HG02798 (cell line): Measurements from ENCODE around the gene SLC4A9.

ENCODE experiments used
- ATAC-seq: cut with Tn5 transposase; IDR thresholded peaks from one replicate; pipeline ENCODE4 v1.9.1; 2021; ENCODE audit warnings: mild to moderate bottlenecking; ENCODE audit not compliant: unreplicated experiment, poor library complexity

The SLC4A9 gene

DNA sequence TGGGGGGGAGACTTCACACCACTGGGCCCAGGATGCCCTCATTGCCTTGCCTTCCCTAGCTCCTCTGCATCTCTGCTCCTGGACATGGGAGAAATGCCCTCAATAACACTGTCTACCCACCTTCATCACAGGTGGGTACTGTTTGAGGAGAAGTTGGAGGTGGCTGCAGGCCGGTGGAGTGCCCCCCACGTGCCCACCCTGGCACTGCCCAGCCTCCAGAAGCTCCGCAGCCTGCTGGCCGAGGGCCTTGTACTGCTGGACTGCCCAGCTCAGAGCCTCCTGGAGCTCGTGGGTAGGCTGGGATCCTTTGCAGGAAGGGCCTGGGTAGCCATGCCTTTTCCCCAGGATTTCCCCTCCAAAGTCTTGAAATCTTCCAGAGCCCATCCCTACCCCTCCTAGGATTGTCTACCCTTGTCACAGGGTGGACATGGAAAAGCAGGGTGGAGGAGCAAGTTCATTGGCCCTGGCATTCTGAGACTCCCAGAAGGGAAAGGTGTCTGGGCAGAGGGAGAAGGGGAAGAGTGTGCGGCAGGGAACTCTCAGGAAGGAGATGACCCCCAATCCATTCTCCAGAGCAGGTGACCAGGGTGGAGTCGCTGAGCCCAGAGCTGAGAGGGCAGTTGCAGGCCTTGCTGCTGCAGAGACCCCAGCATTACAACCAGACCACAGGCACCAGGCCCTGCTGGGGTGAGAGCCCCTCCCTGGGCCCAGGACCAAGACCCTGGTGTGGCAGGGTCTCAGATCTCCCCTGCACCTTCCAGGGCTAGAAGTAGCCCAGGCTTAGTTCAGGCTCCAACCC is 886 bp downstream of the SLC4A9 start:
- no peak for ATAC-seq

- ATAC-seq, result no peak
These were observed 1.9 kb downstream of the SLC4A9 start for GRCh38 chr5:140361901-140362300.

DNA sequence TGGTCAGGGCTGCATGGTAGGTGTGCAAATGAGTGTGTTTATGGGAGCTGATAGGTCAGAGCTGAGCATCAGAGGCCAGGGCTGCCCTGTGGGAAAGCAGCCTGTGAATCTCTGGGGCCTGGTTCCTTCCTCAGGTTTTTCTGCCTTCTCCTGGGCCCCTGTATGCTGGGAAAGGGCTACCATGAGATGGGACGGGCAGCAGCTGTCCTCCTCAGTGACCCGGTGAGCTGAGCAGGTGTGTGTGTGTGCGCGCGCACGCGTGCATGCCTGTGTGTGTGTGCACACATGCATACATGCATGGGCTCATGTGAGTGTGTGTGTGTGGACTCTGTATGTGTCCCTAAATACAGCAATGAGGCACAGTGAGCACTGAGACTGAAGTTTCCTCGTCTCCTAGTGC is 2.3 kb downstream of the SLC4A9 start:
- no peak for ATAC-seq

DNA sequence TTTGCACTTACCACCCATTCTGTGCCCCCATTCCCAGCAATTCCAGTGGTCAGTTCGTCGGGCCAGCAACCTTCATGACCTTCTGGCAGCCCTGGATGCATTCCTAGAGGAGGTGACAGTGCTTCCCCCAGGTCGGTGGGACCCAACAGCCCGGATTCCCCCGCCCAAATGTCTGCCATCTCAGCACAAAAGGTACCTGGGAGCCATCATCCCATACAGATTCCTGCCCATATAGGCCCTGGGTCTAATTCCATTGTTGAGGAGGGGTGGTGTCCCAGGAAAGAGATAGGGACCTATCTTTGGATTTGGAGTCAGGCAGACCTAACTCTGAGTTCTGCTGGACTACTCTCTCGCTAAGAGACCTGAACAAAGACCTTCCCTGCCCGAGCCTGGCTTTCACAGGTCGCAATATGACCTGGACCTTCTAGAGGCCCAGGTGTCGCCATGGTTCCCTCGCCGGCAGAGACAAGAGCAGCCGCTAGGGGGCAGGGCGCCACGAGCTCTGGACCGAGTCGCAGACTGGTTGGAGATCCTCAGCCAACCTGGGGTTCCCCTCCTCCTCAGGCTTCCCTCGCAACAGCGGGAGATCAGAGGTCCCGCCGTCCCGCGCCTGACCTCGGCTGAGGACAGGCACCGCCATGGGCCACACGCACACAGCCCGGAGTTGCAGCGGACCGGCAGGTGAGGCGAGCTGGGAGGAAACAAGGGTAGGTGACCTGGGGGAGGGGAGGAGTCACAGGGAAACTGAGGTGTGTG is 3.1 kb downstream of the SLC4A9 start:
- peak; percentile 92 for ATAC-seq

- no peak for ATAC-seq
These were observed 3.9 kb downstream of the SLC4A9 start for GRCh38 chr5:140363631-140364471.

GRCh38 chr5:140364472-140364765 is 4.4 kb downstream of the SLC4A9 start:
- ATAC-seq, result no peak

GRCh38 chr5:140365282-140365681 is 5.3 kb downstream of the SLC4A9 start:
- no peak for ATAC-seq

DNA sequence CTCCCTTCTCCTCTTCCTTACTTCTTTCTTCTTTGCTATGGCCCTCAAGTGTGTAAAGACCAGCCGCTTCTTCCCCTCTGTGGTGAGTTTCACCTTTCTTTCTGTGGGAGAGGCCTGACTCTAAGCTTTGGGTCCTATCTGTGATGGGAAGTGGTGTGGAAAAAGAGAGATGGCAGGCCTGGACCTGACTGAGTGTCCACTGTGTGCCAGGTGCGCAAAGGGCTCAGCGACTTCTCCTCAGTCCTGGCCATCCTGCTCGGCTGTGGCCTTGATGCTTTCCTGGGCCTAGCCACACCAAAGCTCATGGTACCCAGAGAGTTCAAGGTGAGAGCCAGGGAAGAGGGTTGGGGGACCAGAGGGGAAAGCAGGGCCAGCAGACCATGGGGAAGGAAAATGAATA is 5.9 kb downstream of the SLC4A9 start:
- no peak for ATAC-seq

- ATAC-seq, result no peak
These were observed 6.7 kb downstream of the SLC4A9 start for GRCh38 chr5:140366589-140367255.

DNA sequence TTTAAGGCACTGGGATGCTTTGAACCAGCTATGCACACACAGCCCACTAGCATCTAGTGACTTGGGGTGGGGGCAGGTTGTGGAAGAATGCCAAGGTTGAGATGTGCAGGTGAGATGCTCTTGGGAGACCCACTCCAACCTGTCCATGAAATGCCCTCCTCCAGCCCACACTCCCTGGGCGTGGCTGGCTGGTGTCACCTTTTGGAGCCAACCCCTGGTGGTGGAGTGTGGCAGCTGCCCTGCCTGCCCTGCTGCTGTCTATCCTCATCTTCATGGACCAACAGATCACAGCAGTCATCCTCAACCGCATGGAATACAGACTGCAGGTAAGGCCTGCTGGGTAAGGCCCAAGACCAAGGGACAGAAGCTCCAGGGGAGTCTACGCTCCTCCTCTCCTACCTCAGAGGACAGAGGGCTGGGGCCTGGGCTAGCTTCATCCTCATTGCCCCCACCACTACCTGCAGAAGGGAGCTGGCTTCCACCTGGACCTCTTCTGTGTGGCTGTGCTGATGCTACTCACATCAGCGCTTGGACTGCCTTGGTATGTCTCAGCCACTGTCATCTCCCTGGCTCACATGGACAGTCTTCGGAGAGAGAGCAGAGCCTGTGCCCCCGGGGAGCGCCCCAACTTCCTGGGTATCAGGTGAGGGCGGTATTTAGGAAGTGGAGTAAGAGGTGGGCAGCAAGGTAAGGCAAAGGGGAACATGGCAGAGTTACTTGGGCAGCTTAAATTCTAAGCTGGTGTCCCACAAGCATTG is 7.4 kb downstream of the SLC4A9 start:
- ATAC-seq, result no peak

- ATAC-seq, result no peak
These were observed 11.6 kb downstream of the SLC4A9 start for GRCh38 chr5:140371356-140372151.

- ATAC-seq, result no peak
These were observed 13.0 kb downstream of the SLC4A9 start for GRCh38 chr5:140372971-140373487.

GRCh38 chr5:140381351-140381750 is 21.4 kb downstream of the SLC4A9 start:
- ATAC-seq, result no peak

GRCh38 chr5:140381972-140382371 is 22.0 kb downstream of the SLC4A9 start:
- no peak for ATAC-seq

DNA sequence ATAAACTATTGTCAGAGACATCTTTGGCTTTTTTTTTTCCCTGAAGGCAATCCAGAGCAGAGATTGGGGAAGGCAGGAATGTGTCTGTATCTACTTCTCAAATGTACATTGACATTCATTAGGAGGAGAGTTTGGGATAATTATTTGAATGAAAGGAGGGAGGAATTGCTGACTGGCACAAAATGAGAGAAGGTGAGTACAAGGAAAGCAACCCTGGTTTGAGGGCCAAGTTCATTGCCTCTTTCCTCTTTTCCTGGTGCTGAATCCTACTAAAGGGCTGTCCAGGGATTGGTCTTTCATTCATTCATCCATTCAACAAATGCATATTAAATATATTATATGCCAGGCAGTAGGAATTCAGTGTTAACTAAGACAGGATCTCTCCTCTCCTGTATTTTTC is 22.9 kb downstream of the SLC4A9 start:
- ATAC-seq, result no peak

GRCh38 chr5:140383300-140383699 is 23.3 kb downstream of the SLC4A9 start:
- no peak for ATAC-seq

GRCh38 chr5:140388052-140388451 is 28.1 kb downstream of the SLC4A9 start:
- no peak for ATAC-seq

DNA sequence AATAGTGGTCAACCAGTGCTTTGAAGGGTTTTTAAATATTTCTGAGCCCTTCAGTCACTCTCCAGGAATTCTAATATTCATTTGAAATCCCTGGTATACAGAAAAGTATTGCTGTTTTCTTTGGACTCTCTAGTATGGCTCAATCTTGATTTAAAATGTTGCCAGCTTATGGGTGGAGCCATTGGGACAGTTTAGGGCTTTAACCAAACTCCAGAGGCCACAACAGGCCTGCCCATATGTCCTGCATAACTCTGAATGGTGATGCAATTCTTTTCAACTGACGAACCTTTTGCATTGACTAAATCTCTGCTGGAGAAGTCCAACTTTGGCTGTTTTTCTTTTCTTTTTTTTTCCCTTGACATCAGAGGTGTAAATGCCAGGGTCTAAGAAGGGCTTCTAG is 31.3 kb downstream of the SLC4A9 start:
- ATAC-seq, result no peak

DNA sequence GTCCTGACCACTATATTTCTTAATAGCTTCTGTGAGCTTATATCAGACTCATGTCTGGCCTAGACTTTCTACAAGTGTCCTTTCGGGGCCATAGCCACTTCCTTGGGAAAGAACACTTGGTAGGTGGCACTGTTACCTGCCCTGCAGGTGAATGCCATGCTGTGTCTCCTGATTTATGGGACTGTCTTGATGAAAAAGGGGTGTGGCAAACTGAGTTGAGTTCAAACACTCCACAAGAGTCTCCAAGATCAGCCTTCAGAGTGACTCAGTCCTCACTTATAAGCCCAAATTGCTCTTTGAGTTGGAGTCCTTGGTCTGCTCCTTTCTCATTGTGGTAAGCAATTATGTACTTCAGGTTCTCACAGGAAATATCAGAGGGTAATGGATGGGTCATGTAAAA is 31.7 kb downstream of the SLC4A9 start:
- no peak for ATAC-seq
